HCT116 (cell line): Measurements from ENCODE around the gene SH3RF2. TPM values are rescaled to one million over a fixed set of nuclear protein-coding genes. Genes with fewer than 3 reads are reported as not detected.

Source experiments
- ATAC-seq: fragments of 200-7000 bp; cut with Tn5 transposase; 2 replicates; pipeline ENCODE4 v1.9.1; 2020; ENCODE audit warnings: mild to moderate bottlenecking, moderate library complexity
- BruUV-seq: library from RNA; stranded (reverse); fragments of 400-500 nt; replicated peaks from 2 replicates; lab custom pipeline; 2021; lab: Mats Ljungman, UMichigan
- CTCF ChIA-PET: fragments of 300-600 bp; sonication (Branson Sonifier 250); formaldehyde crosslinking; loops from one replicate; lab custom pipeline; 2021; ENCODE audit warnings: antibody characterized with exemption; lab: Charles Lee
- POLR2A ChIA-PET: fragments of 300-600, 350-600 bp; sonication (Branson Sonifier 250); formaldehyde crosslinking; loops from one replicate; lab custom pipeline; 2021; ENCODE audit warnings: antibody characterized with exemption; lab: Charles Lee
- RAD21 ChIA-PET, 2 experiments: fragments of 300-600 bp; sonication (Branson Sonifier 250); formaldehyde crosslinking; loops; one replicate each; lab custom pipeline; 2023; ENCODE audit warnings: low total read pairs in 2 of 2; ENCODE audit not compliant: uncharacterized antibody in 2 of 2, unreplicated experiment in 2 of 2, low non-redundant PET in 1 of 2; lab: Charles Lee
- DNase-seq: peaks from one replicate; pipeline ENCODE4 v3.0.0-alpha.2; 2010; ENCODE audit warnings: low read depth, low spot score
- H2AFZ ChIP-seq: fragments of 200-600 bp; shearing (Covaris generic), sonication (generic); 2 replicates; pipeline ENCODE4 v1.6.1; 2017; ENCODE audit warnings: low read depth, mixed run types, mixed read lengths, antibody characterized with exemption, low read length; ENCODE audit not compliant: poor library complexity, severe bottlenecking
- H3K27ac ChIP-seq: 2 replicates; pipeline ENCODE4 v1.5.1; 2012; ENCODE audit warnings: low read depth, low read length
- H3K27me3 ChIP-seq: fragments of 200-600 bp; sonication (generic); 2 replicates; pipeline ENCODE4 v1.6.1; 2016; ENCODE audit warnings: mixed run types, low read length, mixed read lengths; ENCODE audit not compliant: insufficient read depth
- H3K36me3 ChIP-seq, 2 experiments: fragments of 200-500 bp in 1 of 2; fragments of 200-600 bp in 1 of 2; sonication (Bioruptor generic) in 1 of 2; sonication (generic) in 1 of 2; 2 replicates each; pipeline versions ENCODE4 v1.5.1 to v1.6.1; 2014 to 2016; ENCODE audit warnings: low read length in 2 of 2, inconsistent platforms in 1 of 2, mixed read lengths in 1 of 2, mixed run types in 1 of 2; ENCODE audit not compliant: insufficient read depth in 2 of 2, control insufficient read depth in 1 of 2
- H3K4me1 ChIP-seq, 2 experiments: fragments of 200-600 bp in 1 of 2; sonication (generic) in 1 of 2; 2 replicates each; pipeline versions ENCODE4 v1.5.1 to v1.6.1; 2012 to 2017; ENCODE audit warnings: low read length in 2 of 2, inconsistent platforms in 1 of 2, mild to moderate bottlenecking in 1 of 2, mixed read lengths in 1 of 2, mixed run types in 1 of 2, moderate library complexity in 1 of 2; ENCODE audit not compliant: insufficient read depth in 2 of 2, control insufficient read depth in 1 of 2
- H3K4me2 ChIP-seq: fragments of 200-600 bp; sonication (generic); 2 replicates; pipeline ENCODE4 v1.6.1; 2017; ENCODE audit warnings: mixed run types, low read length, mixed read lengths
- H3K4me3 ChIP-seq, 2 experiments: fragments of 200-600 bp in 1 of 2; sonication (generic) in 1 of 2; replicated peaks in 1 of 2; 2 replicates each; pipeline ENCODE4 v1.5.1; 2011 to 2016; ENCODE audit warnings: low read length in 2 of 2, control low read depth in 1 of 2, low read depth in 1 of 2, mild to moderate bottlenecking in 1 of 2, mixed read lengths in 1 of 2, mixed run types in 1 of 2
- H3K79me2 ChIP-seq: fragments of 200-600 bp; sonication (generic); 2 replicates; pipeline ENCODE4 v1.6.1; 2017; ENCODE audit warnings: mild to moderate bottlenecking, mixed run types, low read length, moderate library complexity, mixed read lengths; ENCODE audit not compliant: insufficient read depth
- H3K9ac ChIP-seq: fragments of 200-600 bp; sonication (generic); 2 replicates; pipeline ENCODE4 v1.6.1; 2016; ENCODE audit warnings: low read length, mixed read lengths
- H3K9me2 ChIP-seq: fragments of 200-600 bp; sonication (generic), shearing (Covaris generic); 2 replicates; pipeline ENCODE4 v1.6.1; 2017; ENCODE audit warnings: mixed run types, mild to moderate bottlenecking, moderate library complexity; ENCODE audit not compliant: insufficient read depth
- H3K9me3 ChIP-seq, 2 experiments: fragments of 200-500 bp in 1 of 2; fragments of 200-600 bp in 1 of 2; sonication (Bioruptor generic) in 1 of 2; sonication (generic) in 1 of 2; 2 replicates each; pipeline ENCODE4 v1.6.1; 2014 to 2017; ENCODE audit warnings: low read length in 2 of 2, mixed read lengths in 2 of 2, inconsistent platforms in 1 of 2, low read depth in 1 of 2, mild to moderate bottlenecking in 1 of 2, mixed run types in 1 of 2, moderate library complexity in 1 of 2; ENCODE audit not compliant: control insufficient read depth in 1 of 2, insufficient read depth in 1 of 2
- H4K20me1 ChIP-seq: fragments of 200-600 bp; sonication (generic), shearing (Covaris generic); 2 replicates; pipeline ENCODE4 v1.6.1; 2017; ENCODE audit warnings: mixed run types, mild to moderate bottlenecking, moderate library complexity; ENCODE audit not compliant: insufficient read depth
- CBX3 ChIP-seq: IDR thresholded peaks from 2 replicates; pipeline ENCODE4 v1.6.1; 2012; ENCODE audit warnings: low read depth
- EGR1 ChIP-seq: IDR thresholded peaks from 2 replicates; pipeline ENCODE4 v1.6.1; 2012; ENCODE audit warnings: low read depth
- ELF1 ChIP-seq: IDR thresholded peaks from 2 replicates; pipeline ENCODE4 v1.6.1; 2012; ENCODE audit warnings: low read depth, borderline replicate concordance
- EZH2phosphoT487 ChIP-seq: fragments of 200-600 bp; IDR thresholded peaks from 2 replicates; pipeline ENCODE4 v1.6.1; 2018; ENCODE audit warnings: antibody characterized with exemption, borderline replicate concordance
- JUND ChIP-seq: IDR thresholded peaks from 2 replicates; pipeline ENCODE4 v1.6.1; 2012
- POLR2A ChIP-seq: IDR thresholded peaks from 2 replicates; pipeline ENCODE4 v1.7.0; 2011; ENCODE audit warnings: borderline replicate concordance; ENCODE audit not compliant: insufficient read depth, insufficient read length; ENCODE audit errors: extremely low read depth
- POLR2AphosphoS5 ChIP-seq: IDR thresholded peaks from 2 replicates; pipeline ENCODE4 v1.6.1; 2011; ENCODE audit warnings: mild to moderate bottlenecking, low read depth, low read length, moderate library complexity
- SIN3A ChIP-seq: IDR thresholded peaks from 2 replicates; pipeline ENCODE4 v1.6.1; 2012; ENCODE audit warnings: low read depth
- SP1 ChIP-seq: IDR thresholded peaks from 2 replicates; pipeline ENCODE4 v1.6.1; 2012; ENCODE audit warnings: low read depth
- SRF ChIP-seq: IDR thresholded peaks from 2 replicates; pipeline ENCODE4 v1.6.1; 2012; ENCODE audit warnings: low read depth
- ZFX ChIP-seq: fragments of 450-650 bp; IDR thresholded peaks from 2 replicates; pipeline ENCODE4 v1.6.1; 2017
- ZNF274 ChIP-seq: fragments of 200-500 bp; sonication (Bioruptor generic); IDR thresholded peaks from 2 replicates; pipeline ENCODE4 v1.6.1; 2014; ENCODE audit warnings: mild to moderate bottlenecking, low read depth, low read length, inconsistent platforms
- intact Hi-C: fragments of 100-400 bp; cut with micrococcal nuclease; formaldehyde crosslinking; loops from 2 replicates; pipeline ENCODE4 v1.10.0; 2022
- total RNA-seq: library from RNA; stranded (reverse); gene quantifications from one replicate; pipeline ENCODE4 v1.2.1, GENCODE V29; 2021; ENCODE audit not compliant: unreplicated experiment
- TF ChIP-seq, protein P1 (sequence below), 3 experiments: fragments of 200-600 bp in 1 of 3; sonication (generic) in 1 of 3; IDR thresholded peaks in 2 of 3; conservative IDR thresholded peaks in 1 of 3; 2 replicates each; pipeline ENCODE4 v1.5.1; 2012 to 2017; ENCODE audit warnings: low read depth in 2 of 3, low read length in 2 of 3, antibody characterized with exemption in 1 of 3, borderline replicate concordance in 1 of 3, control low read depth in 1 of 3, mild to moderate bottlenecking in 1 of 3, mixed read lengths in 1 of 3, mixed run types in 1 of 3, moderate library complexity in 1 of 3; ENCODE audit not compliant: insufficient read depth in 1 of 3
- TF ChIP-seq, protein P2 (sequence below): IDR thresholded peaks from 2 replicates; pipeline ENCODE4 v1.6.1; 2012

Gene SH3RF2
- total RNA-seq, 1 experiment from 2014 or later: 14.3 TPM

DNA sequence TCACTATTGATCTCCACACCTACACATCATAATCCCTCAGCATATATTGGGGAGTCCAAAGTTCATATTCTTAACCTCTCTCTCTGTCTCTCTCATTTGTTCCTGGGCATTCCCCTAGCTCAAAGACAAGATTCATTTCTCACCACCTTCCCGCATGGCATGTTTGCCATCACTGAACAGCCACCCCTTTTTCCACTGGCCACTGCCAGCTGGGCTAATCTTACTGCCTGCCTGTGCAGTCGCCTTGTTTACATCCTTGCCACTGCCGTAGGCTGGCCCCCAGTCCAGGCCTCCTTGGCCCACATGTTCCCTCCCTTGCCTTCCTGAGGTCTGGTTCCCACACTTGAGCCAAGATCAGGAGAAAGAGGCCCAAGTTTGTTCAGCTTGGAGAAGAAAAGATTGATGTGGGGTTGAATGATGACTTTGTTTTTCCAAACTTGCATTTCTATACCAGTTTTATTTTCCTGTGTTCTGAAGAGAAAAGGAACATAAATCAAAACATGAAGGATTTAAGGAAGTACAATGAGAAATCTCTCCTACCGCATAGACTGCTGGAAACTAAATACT lies 88.8 kb downstream of the SH3RF2 start:
- H3K79me2 ChIP-seq: 0 out of 2 replicates have a peak, but pooled peaks cover 3% of the 10 kb centered on the region
- H2AFZ ChIP-seq: no peak overlapping the region
- TF ChIP-seq SRF (no peak), EZH2phosphoT487 (no peak), SIN3A (no peak), POLR2A (no peak), ZFX (no peak), ZNF274 (no peak), CBX3 (no peak), JUND (no peak), SP1 (no peak), POLR2AphosphoS5 (no peak), ELF1 (no peak), EGR1 (no peak)
- TF ChIP-seq, protein P1, sequence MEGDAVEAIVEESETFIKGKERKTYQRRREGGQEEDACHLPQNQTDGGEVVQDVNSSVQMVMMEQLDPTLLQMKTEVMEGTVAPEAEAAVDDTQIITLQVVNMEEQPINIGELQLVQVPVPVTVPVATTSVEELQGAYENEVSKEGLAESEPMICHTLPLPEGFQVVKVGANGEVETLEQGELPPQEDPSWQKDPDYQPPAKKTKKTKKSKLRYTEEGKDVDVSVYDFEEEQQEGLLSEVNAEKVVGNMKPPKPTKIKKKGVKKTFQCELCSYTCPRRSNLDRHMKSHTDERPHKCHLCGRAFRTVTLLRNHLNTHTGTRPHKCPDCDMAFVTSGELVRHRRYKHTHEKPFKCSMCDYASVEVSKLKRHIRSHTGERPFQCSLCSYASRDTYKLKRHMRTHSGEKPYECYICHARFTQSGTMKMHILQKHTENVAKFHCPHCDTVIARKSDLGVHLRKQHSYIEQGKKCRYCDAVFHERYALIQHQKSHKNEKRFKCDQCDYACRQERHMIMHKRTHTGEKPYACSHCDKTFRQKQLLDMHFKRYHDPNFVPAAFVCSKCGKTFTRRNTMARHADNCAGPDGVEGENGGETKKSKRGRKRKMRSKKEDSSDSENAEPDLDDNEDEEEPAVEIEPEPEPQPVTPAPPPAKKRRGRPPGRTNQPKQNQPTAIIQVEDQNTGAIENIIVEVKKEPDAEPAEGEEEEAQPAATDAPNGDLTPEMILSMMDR (IDR thresholded peaks at IDR 0.05 in 2 of 3, conservative IDR thresholded peaks at IDR 0.05 in 1 of 3; ENCODE audit: borderline replicate concordance in 1 of 3, insufficient read depth in 1 of 3, low read depth in 2 of 3, low read length in 2 of 3): no peak
- TF ChIP-seq, protein P2, sequence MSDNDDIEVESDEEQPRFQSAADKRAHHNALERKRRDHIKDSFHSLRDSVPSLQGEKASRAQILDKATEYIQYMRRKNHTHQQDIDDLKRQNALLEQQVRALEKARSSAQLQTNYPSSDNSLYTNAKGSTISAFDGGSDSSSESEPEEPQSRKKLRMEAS: no peak
- TF ChIP-seq, all 23 proteins: peak for 0
- DNase-seq: no peak
- intact Hi-C loops: no loop called here
- no peak for ATAC-seq
- H3K9ac ChIP-seq: no peak overlapping the region
- H3K36me3 ChIP-seq: no peaks in the 10 kb centered on the region
- H3K4me1 ChIP-seq: peaks cover 20 to 31% of the 10 kb centered on the region in 2 experiments
- no peaks in the 10 kb centered on the region for H4K20me1 ChIP-seq
- H3K27me3 ChIP-seq: no peaks in the 10 kb centered on the region
- H3K9me3 ChIP-seq: no peaks in the 10 kb centered on the region
- ChIA-PET RAD21 (no interaction called here), POLR2A (no interaction called here), CTCF (interaction anchor here (1.6 kb wide), 1 partner anchor 16 kb away, joined by 4 read pairs; no protein-coding TSS in a partner anchor)
- no TSS peak for BruUV-seq
- no peak overlapping the region for H3K4me2 ChIP-seq
- H3K4me3 ChIP-seq: no peak overlapping the region
- no peaks in the 10 kb centered on the region for H3K9me2 ChIP-seq
- H3K27ac ChIP-seq: no peak overlapping the region
